Natural killer cell (primary cell): Measurements from ENCODE around the gene TCTN3. TPM values are rescaled to one million over a fixed set of nuclear protein-coding genes. Genes with fewer than 3 reads are reported as not detected.
"Not testable (repeated sequence)": the region's sequence is repeated elsewhere in the genome, so short reads cannot be mapped to it uniquely, and the experiment has no call there.

ENCODE experiments used
- ATAC-seq, 3 donors: fragments of 150-1000 bp in 2 of 3; fragments of 200-7000 bp in 1 of 3; cut with Tn5 transposase; 1 replicate in 1 of 3; 2 replicates in 2 of 3; pipeline ENCODE4 v1.10.0; 2021; ENCODE audit warnings: mild to moderate bottlenecking in 2 of 3, moderate library complexity in 2 of 3
- DNase-seq, 2 donors: peaks; one replicate each; pipeline versions ENCODE4 v3.0.0 to v3.0.0-alpha.2; 2013 to 2021; ENCODE audit warnings: mixed read lengths in 1 of 2
- H3K27ac ChIP-seq: one replicate; pipeline ENCODE4 v1.5.1; 2013; ENCODE audit warnings: mild to moderate bottlenecking, low read length
- H3K27me3 ChIP-seq: one replicate; pipeline ENCODE4 v1.6.1; 2013; ENCODE audit warnings: low read length; ENCODE audit not compliant: control insufficient read depth, insufficient read depth
- H3K36me3 ChIP-seq: one replicate; pipeline ENCODE4 v1.6.1; 2013; ENCODE audit warnings: low read length; ENCODE audit not compliant: control insufficient read depth, insufficient read depth
- H3K4me1 ChIP-seq: one replicate; pipeline ENCODE4 v1.6.1; 2013; ENCODE audit warnings: low read length; ENCODE audit not compliant: control insufficient read depth, insufficient read depth
- H3K4me3 ChIP-seq: one replicate; pipeline ENCODE4 v1.5.1; 2013; ENCODE audit warnings: low read length
- H3K9me3 ChIP-seq: one replicate; pipeline ENCODE4 v1.6.1; 2013; ENCODE audit warnings: low read length; ENCODE audit not compliant: control insufficient read depth, insufficient read depth
- H3K27ac Mint-ChIP-seq, 2 donors: one replicate each; pipeline ENCODE4 v1.8.0; 2022; ENCODE audit warnings: mild to moderate bottlenecking in 2 of 2, mixed read lengths in 2 of 2, moderate library complexity in 1 of 2
- H3K27me3 Mint-ChIP-seq, 2 donors: one replicate each; pipeline ENCODE4 v1.8.0; 2022; ENCODE audit warnings: low read depth in 2 of 2, mixed read lengths in 2 of 2
- H3K36me3 Mint-ChIP-seq: one replicate; pipeline ENCODE4 v1.8.0; 2022; ENCODE audit warnings: mixed read lengths
- H3K4me1 Mint-ChIP-seq, 2 donors: one replicate each; pipeline ENCODE4 v1.8.0; 2022; ENCODE audit warnings: mixed read lengths in 2 of 2
- H3K4me3 Mint-ChIP-seq: one replicate; pipeline ENCODE4 v1.8.0; 2022; ENCODE audit warnings: mild to moderate bottlenecking, moderate library complexity, mixed read lengths
- H3K9me3 Mint-ChIP-seq, 2 donors: one replicate each; pipeline ENCODE4 v1.8.0; 2022; ENCODE audit warnings: mixed read lengths in 2 of 2
- WGBS: methylation state at CpG from one replicate; pipeline ENCODE4 v1.1.7; 2013; ENCODE audit warnings: missing lambda C conversion rate; ENCODE audit not compliant: insufficient coverage; 5-methylcytosine and 5-hydroxymethylcytosine counted together
- intact Hi-C: fragments of 100-400 bp; cut with micrococcal nuclease; formaldehyde crosslinking; loops from one replicate; pipeline ENCODE4 v1.14.2; 2022
- total RNA-seq, 4 donors: library from RNA; stranded (reverse); fragments of 120-200 nt in 1 of 4; gene quantifications; one replicate each; pipeline versions ENCODE4 v1.2.3 to v1.2.4, GENCODE V29; 2013 to 2022
- TF ChIP-seq, protein P1 (sequence below): fragments of 200-600 bp; IDR thresholded peaks from one replicate; pipeline ENCODE4 v1.8.0; 2022; ENCODE audit warnings: antibody characterized with exemption

TCTN3 gene
- total RNA-seq, 3 donors from 2014 or later (not counting 1 experiment from before 2014, with no cell fraction given), result 15.3 to 20.6 (median 15.8) TPM

DNA sequence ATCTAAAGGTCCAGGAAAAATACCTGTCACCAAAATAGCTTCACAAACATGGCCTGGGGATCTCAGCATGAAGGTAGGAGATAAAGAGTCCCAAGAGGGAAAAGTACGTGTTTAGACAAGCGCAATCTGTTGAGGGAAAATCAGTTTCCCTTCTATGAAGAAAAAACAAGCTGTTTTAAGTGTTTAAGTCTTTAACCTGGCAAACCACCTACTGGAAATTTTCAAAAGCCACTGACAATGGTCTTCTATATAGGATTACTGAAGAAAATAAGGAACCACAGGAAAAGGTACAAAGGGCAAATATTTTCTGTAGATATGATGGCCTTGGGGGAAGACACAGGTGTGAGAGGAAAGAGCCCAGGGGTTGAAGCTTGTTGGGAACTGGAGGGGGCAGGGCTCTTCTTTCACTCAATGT lies 58.4 kb downstream of the TCTN3 start:
- Mint-ChIP-seq H3K4me1 (no peaks in the 10 kb centered on the region), H3K36me3 (peaks cover 39% of the 10 kb centered on the region), H3K27me3 (no peaks in the 10 kb centered on the region), H3K4me3 (no peak overlapping the region), H3K9me3 (no peaks in the 10 kb centered on the region), H3K27ac (peak overlapping the region in 1 of 2 donors; percentile 46)
- peaks cover 61% of the 10 kb centered on the region for H3K36me3 ChIP-seq
- H3K27me3 ChIP-seq, result no peaks in the 10 kb centered on the region
- H3K9me3 ChIP-seq, result no peaks in the 10 kb centered on the region
- DNase-seq (no peak), ATAC-seq (no peak)
- no peak overlapping the region for H3K27ac ChIP-seq
- H3K4me3 ChIP-seq, result no peak overlapping the region
- H3K4me1 ChIP-seq, result no peaks in the 10 kb centered on the region
- WGBS, result 100% methylated on average over 2 of the region's 2 CpGs
- TF ChIP-seq, protein P1, sequence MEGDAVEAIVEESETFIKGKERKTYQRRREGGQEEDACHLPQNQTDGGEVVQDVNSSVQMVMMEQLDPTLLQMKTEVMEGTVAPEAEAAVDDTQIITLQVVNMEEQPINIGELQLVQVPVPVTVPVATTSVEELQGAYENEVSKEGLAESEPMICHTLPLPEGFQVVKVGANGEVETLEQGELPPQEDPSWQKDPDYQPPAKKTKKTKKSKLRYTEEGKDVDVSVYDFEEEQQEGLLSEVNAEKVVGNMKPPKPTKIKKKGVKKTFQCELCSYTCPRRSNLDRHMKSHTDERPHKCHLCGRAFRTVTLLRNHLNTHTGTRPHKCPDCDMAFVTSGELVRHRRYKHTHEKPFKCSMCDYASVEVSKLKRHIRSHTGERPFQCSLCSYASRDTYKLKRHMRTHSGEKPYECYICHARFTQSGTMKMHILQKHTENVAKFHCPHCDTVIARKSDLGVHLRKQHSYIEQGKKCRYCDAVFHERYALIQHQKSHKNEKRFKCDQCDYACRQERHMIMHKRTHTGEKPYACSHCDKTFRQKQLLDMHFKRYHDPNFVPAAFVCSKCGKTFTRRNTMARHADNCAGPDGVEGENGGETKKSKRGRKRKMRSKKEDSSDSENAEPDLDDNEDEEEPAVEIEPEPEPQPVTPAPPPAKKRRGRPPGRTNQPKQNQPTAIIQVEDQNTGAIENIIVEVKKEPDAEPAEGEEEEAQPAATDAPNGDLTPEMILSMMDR, result no peak
- intact Hi-C loops, result no loop called here

DNA sequence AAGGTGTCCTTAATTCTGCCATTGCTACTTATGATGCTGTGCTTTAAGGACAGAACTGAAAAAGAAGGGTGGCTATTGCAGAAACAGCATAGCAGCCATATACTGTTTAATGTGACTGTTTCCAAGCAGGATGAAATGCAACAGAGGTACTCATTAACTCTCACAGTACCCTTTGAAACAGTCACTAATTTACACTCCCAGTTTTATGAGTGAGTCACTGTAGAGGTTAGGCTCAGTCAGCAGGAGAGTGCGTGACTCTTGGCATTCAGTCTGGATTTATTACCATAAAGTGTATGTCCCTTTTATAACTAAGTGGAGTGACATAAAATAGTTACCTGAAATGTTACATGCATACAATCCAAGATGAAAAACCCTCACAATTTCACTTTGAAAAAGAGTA lies 64.9 kb downstream of the TCTN3 start:
- Mint-ChIP-seq H3K4me3 (no peak overlapping the region), H3K27ac (no peak overlapping the region), H3K9me3 (no peaks in the 10 kb centered on the region), H3K4me1 (no peaks in the 10 kb centered on the region), H3K27me3 (no peaks in the 10 kb centered on the region), H3K36me3 (peaks cover 46% of the 10 kb centered on the region)
- Histone ChIP-seq H3K36me3 (peaks cover 73% of the 10 kb centered on the region), H3K27me3 (no peaks in the 10 kb centered on the region), H3K9me3 (no peaks in the 10 kb centered on the region), H3K4me3 (no peak overlapping the region), H3K4me1 (no peaks in the 10 kb centered on the region), H3K27ac (no peak overlapping the region)
- WGBS, result 100% methylated on average over 1 of the region's 1 CpG
- intact Hi-C loops, result no loop called here
- ATAC-seq (no peak), DNase-seq (no peak)
- TF ChIP-seq, protein P1, result no peak

DNA sequence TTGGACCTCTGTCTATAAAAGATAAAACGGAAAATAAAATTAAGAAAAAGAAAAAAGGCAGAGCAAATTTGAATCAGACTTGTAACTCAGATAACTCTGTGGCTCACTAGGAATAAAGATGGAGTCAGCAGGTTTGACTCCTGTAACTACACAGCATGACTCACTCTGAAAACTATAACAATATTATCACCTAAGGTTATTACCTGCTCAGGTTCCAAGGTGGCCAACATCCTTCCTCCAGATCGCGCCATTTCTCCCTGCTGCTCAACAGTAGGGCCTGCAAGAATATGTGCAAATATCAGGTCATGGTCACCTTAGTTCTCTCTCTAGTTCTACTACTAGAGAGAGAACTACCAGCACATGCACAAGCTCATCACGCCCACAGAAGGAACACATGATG lies 67.2 kb downstream of the TCTN3 start:
- Histone ChIP-seq H3K27me3 (no peaks in the 10 kb centered on the region), H3K4me3 (no peak overlapping the region), H3K4me1 (no peaks in the 10 kb centered on the region), H3K36me3 (peaks cover 55% of the 10 kb centered on the region), H3K9me3 (no peaks in the 10 kb centered on the region), H3K27ac (no peak overlapping the region)
- Mint-ChIP-seq H3K36me3 (peaks cover 26% of the 10 kb centered on the region), H3K4me3 (no peak overlapping the region), H3K4me1 (no peaks in the 10 kb centered on the region), H3K27ac (no peak overlapping the region), H3K27me3 (no peaks in the 10 kb centered on the region), H3K9me3 (no peaks in the 10 kb centered on the region)
- TF ChIP-seq, protein P1, result no peak
- intact Hi-C loops, result no loop called here
- no peak for DNase-seq
- ATAC-seq, result no peak
- WGBS, result 96% methylated on average over 4 of the region's 4 CpGs

DNA sequence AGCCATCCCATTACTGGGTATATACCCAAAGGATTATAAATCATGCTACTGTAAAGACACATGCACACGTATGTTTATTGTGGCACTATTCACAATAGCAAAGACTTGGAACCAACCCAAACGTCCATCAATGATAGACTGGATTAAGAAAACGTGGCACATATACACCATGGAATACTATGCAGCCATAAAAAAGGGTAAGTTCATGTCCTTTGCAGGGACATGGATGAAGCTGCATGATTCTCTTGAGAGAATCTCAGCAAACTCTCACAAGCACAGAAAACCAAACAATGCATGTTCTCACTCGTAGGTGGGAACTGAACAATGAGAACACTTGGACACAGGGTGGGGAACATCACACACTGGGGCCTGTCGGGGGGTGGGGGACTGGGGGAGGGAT lies 73.3 kb downstream of the TCTN3 start:
- H3K4me1 Mint-ChIP-seq, H3K27me3 ChIP-seq, DNase-seq, H3K27ac ChIP-seq, H3K9me3 Mint-ChIP-seq, intact Hi-C loops, H3K4me3 Mint-ChIP-seq, H3K27ac Mint-ChIP-seq, H3K4me1 ChIP-seq, H3K9me3 ChIP-seq, ATAC-seq, H3K4me3 ChIP-seq, H3K27me3 Mint-ChIP-seq: not testable (repeated sequence)
- peaks cover 25% of the 10 kb centered on the region for H3K36me3 Mint-ChIP-seq
- peaks cover 38% of the 10 kb centered on the region for H3K36me3 ChIP-seq
- 100% methylated on average over 1 of the region's 5 CpGs for WGBS
